NB4 (cell line): ENCODE measurements around the gene ACY1.

ENCODE experiments used
- MAX ChIP-seq: IDR thresholded peaks from 2 replicates; pipeline ENCODE4 v1.6.1; 2011; ENCODE audit warnings: low read depth, low read length
- TF ChIP-seq, protein P1 (sequence below): IDR thresholded peaks from one replicate; pipeline ENCODE4 v1.5.1; 2012; ENCODE audit warnings: low read depth, low read length

GRCh38 chr3:51997935-51998596, 14.7 kb downstream of the ACY1 start:
- no peak for TF ChIP-seq MAX
- TF ChIP-seq, protein P1, sequence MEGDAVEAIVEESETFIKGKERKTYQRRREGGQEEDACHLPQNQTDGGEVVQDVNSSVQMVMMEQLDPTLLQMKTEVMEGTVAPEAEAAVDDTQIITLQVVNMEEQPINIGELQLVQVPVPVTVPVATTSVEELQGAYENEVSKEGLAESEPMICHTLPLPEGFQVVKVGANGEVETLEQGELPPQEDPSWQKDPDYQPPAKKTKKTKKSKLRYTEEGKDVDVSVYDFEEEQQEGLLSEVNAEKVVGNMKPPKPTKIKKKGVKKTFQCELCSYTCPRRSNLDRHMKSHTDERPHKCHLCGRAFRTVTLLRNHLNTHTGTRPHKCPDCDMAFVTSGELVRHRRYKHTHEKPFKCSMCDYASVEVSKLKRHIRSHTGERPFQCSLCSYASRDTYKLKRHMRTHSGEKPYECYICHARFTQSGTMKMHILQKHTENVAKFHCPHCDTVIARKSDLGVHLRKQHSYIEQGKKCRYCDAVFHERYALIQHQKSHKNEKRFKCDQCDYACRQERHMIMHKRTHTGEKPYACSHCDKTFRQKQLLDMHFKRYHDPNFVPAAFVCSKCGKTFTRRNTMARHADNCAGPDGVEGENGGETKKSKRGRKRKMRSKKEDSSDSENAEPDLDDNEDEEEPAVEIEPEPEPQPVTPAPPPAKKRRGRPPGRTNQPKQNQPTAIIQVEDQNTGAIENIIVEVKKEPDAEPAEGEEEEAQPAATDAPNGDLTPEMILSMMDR, result no peak
